Activated CD4-positive, CD25-positive, alpha-beta regulatory T cell treated with anti-CD3 and anti-CD28 coated beads, Interleukin-2, amount 50 U/mL, for 16 hours (primary cell): ENCODE results near the gene ADCY7.

Experiments used
- DNase-seq: peaks from one replicate; pipeline ENCODE4 v3.0.0-alpha.2; 2020; ENCODE audit warnings: low read depth, low spot score

ADCY7 gene

DNA sequence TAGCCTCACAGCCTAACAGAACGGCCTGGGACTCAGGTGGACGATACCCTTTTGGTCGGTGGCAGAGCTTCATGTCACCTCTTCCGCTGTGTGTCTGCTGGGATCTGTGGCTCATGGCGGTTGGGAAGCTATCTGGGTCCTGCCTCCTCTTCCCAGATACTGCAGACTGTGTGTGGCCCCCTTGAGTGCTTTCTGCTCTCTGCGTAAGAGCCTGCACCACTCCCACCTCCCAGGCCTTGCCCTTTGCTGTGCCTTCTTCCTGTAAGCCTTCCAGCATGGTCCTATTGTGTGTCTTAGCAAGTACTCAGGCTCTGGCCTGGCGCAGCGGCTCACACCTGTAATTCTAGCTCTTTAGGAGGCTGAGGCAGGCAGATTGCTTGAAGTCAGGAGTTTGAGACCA lies 17.5 kb upstream of the ADCY7 start:
- no peak for DNase-seq

DNA sequence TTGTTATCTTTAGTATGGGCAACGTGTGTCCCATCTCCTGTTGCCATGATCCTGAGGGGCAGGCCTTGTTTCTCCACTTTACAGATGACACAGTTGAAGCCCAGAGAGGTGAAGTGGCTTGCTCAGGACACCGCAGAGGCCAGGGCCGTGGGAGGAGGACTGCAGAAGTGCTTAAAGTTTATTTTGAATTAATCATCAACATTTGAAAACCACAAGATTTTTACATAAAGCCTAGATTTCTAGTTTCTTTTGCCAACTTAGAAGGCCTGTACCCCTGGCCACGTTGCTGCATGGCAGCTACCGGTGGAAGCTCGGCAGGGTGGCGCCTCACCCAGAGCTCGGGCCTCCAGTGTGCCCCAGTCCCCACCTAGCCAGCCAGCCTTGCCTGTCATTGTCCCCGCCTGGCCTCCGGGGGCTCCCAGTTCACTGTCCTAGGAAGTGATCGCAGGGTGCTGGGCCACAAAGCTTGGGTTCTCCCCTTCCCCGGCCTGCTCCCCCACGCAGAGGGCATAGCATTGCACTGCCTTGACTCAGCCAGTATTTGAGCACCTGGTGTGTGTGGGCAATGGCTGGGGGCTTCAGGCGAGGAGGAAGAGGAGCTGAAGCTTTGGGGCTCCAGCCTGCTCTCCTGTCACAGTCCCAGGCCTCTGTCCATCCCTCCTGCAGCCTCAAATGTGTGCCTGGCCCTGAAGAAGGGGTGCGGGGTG lies 14.8 kb upstream of the ADCY7 start:
- no peak for DNase-seq

DNA sequence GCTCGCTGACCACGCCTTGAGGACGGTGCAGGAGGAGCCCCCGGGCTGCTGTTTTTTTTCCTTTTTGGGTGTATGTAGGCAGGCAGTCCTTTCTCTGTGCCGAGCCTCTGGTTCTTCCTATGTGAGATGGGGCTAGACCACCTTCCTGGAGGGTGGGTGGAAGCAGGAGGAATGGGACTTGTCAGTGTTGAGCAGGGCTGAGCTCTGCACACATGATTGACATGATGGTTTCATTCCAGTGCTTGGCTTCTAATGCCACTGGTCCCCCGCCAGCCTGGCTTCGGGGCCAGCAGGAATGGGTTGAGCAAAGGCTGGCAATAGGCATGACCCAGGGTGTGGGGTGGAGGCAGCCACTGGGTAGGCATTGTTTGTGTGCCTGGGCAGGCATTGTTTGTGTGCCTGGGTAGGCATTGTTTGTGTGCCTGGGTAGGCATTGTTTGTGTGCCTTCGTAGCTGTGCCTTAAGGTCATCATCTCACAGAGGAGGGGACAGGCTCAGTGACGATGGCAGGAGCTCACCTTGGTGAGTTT lies 14.2 kb upstream of the ADCY7 start:
- DNase-seq, result no peak

DNA sequence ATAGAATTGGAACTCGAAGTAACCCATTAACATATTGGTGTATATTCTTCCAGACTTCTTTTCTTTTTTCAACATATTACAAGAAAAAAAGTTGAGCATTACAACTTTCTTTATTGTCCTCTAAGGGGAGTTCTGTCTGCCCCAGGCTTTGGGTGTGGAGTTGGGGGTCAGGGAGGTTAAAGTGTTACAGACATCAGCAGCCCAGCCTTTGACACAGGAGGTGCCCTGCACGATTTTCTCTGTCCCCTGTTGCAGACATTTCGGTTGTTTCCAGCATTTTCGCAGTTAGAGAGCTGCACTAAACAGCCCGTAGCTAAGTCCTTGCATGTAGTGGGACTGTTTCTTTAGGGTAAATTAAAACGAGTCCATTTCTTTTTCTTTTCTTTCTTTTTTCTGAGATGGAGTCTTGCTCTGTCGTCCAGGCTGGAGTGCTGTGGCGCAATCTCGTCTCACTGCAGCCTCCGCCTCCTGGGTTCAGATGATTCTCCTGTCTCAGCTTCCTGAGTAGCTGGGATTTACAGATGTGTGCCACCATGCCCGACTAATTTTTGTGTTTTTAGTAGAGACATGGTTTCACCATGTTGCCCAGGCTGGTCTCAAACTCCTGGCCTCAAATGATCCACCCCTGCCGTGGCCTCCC lies 13.4 kb upstream of the ADCY7 start:
- no peak for DNase-seq

- DNase-seq, result no peak
Measured at GRCh38 chr16:50253514-50253910, 12.8 kb upstream of the ADCY7 start.

- DNase-seq, result no peak
Measured at GRCh38 chr16:50254072-50254471, 12.3 kb upstream of the ADCY7 start.

DNA sequence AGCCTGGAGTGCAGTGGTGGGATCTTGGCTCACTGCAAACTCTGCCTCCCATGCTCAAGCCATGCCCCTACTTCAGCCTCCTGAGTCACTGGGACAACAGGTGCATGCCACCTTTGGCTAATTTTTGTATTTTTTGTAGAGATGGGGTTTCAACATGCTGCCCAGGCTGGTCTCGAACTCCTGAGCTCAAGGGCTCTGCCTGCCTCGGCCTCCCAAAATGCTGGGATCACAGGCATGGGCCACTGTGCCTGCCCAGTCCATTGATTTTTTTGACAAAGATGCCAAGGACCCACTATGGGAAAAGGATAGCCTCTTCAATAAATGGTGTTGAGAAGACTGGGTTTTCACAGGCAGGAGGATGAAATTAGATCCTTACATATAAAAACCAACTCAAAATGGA lies 10.8 kb upstream of the ADCY7 start:
- no peak for DNase-seq

DNA sequence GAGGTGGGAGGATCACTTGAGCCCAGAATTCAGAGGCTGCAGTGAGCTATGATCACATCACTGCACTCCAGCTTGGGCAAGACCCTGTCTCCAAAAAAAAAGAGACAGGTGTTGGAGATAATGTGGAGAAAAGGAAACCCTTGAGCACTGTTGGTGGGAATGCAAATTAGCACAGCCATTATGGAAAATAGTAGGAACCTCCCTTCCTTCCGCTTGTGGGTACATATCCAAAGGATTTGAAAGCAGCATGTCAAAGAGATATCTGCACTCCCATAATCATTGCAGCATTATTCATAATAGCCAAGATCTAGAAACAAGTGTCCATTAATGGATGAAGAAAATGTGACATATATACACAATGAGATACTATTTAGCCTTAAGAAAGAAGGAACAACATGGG lies 9.7 kb upstream of the ADCY7 start:
- DNase-seq, result no peak

GRCh38 chr16:50257876-50258275 lies 8.5 kb upstream of the ADCY7 start:
- no peak for DNase-seq

- DNase-seq, result no peak
Measured at GRCh38 chr16:50259334-50260205, 6.8 kb upstream of the ADCY7 start.

DNA sequence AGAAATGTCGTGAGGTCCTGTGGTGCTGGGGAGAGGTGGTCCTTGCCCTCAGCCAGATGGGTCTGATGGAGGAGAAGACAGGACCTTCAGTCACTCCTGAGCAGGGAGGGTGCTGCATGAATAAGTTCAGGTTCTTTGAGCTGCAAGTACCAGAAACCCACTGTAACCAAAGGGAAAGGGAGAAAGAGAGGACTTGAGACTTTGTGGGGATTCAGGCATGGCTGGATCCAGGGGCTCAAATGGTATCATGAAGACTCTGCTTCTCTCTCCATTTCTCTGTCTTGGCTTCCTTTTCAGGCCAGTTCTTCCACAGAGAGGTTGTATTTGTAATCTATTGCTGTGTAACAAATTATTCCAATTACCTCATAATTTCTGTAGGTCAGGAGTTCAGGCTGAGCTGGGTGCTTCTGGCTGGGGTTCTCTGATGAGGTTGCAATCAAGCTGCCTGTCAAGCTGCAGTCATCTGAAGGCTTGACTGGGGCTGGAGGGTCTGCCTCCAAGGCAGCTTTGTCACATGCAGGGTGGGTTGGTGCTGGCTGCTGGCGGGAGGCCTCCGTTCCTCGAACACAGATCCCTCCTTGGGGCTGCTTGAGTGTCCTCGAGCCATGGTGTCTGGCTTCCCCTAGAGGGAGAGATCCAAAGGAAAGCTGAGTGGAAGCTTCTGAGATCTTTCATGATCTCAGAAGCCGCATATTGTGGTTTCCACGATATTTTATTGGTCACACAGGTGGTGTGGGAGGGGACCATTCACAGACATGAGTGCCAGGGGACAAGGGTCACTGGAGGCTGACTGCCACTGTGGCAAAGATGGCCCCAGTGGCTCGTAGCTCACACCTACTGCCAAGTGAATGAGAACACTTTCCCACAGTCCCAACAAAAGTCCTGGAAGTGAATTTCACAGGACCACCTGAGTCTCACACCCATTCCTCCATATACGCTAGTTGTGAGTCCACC lies 5.9 kb upstream of the ADCY7 start:
- no peak for DNase-seq

DNA sequence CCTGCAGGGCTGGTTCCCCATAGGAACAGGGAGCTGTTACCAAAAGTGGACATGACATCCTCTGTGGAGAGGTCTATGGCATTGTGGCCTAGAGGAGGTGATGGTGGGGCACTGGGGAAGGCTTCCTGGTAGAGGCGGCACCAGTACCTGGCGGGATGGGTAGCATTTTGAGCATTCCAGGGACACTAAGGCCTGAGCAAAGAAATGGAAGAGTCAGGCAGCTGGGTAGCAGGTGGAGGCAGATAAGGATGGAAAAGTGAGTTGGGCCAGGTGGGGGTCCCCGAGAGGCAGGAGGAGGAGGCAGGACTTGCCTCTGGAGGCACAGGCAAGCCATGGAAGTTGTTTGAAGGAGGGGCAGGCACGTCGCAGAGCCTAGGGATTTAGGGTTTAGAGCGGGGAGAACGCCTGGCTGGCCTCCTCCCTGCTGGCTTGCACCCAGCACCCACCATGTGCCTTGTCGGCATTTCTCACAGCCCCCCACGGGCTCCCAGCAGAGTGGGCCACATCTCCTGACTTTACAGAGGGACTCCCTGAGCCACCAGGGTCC lies 5.1 kb upstream of the ADCY7 start:
- DNase-seq, result no peak

DNA sequence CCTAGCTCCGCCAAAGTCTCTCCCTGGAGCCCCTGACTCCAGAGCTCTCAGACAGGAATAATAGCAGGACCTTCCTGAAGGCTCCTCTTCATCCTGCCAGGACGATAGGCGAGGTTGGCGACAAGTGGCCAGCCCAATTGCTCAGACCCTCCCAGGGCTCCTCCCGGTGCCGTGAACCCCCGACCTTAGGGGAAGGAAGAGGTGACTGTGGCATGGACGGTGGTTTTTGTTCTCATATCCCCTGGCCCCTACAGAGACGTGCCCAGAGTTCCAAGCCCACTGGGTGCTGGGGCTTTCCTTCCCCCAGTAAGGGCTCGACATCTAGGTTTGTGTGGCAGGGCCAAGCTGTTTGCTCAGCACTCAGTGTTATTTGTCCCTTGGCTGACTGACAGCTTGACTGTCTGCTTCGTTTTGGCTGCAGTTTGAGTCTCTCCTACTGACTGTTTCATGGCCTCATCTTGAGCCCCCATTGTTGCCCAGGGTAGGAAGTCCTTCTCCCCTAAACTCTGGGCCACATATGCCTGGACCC lies 4.6 kb upstream of the ADCY7 start:
- DNase-seq, result no peak

DNA sequence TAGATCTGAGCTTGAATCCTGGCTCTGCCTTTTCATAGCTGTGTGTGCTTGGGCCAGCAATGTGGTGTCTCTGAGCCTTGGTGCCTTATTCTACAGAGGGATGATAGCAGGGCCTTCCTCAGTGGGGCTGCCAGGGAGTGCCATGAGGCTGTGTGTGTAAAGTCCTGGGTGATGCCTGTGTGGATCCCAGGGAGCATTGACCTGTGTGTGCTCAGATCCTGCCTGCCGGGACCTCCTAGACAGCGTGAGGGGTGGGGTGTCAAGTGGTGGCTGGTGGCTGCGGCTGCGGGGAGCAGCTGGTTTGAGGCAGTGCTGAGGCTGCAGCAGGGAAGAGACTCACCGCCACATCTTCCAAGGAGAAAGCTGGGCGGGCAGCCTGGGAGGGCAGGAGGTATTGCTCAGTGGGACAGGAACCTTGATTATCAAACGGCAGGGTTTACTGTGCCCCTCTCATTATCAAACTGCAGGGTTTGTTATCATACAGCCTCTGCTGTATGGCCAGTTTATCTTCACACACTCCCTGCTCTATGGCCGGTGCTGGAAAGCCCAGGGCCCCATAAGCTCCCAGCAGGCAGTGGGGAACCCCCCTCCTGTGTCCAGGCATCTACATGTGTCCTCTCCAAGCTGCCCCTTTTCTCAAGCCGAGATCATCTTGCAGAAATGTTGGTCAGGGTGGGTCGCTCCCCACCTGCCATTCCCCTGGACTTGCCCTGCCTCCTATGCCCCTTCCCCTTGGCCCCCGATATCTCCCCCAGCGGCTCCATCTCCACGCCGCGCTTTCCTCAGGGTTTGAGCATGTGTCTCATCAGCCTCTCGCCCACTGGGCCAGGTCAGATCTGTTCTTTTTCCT lies 3.1 kb upstream of the ADCY7 start:
- DNase-seq, result no peak

- DNase-seq, result no peak
Measured at GRCh38 chr16:50263940-50264929, 2.1 kb upstream of the ADCY7 start.

- DNase-seq, result no peak
Measured at GRCh38 chr16:50265260-50265659, 1.1 kb upstream of the ADCY7 start.

GRCh38 chr16:50265716-50266336 lies 525 bp upstream of the ADCY7 start:
- no peak for DNase-seq

DNA sequence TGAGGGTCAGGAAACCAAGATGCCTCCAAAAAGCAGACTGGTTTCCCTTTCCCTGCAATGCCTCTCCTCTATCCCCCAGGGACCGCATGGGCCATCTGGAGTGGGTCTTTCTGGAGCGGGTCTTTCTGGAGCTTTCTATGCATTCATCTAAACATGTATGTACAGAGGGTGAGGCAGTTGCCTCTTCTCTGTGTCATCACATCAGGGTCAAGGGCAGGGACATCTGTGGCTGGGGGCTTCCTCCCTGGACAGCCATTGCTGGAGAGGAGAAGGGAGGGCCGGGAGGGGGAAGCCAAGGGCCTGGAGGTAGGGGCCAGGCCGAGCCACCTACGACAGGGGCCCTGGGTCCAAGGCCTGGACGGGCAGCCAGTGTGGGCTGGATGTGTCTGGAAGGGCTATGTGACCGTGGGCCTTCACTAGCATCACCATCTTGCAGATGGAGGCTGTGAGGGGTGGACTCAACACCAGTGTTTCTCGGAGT lies 840 bp downstream of the ADCY7 start:
- no peak for DNase-seq
